ENCODE data around the gene RNU4-1. TPM values are rescaled to one million over a fixed set of nuclear protein-coding genes. Genes with fewer than 3 reads are reported as not detected.

RNU4-1 gene
- total and polyA plus RNA-seq, 8 donors: 1.8 to 3,518 (median 3,185) TPM; not detected in 5

DNA sequence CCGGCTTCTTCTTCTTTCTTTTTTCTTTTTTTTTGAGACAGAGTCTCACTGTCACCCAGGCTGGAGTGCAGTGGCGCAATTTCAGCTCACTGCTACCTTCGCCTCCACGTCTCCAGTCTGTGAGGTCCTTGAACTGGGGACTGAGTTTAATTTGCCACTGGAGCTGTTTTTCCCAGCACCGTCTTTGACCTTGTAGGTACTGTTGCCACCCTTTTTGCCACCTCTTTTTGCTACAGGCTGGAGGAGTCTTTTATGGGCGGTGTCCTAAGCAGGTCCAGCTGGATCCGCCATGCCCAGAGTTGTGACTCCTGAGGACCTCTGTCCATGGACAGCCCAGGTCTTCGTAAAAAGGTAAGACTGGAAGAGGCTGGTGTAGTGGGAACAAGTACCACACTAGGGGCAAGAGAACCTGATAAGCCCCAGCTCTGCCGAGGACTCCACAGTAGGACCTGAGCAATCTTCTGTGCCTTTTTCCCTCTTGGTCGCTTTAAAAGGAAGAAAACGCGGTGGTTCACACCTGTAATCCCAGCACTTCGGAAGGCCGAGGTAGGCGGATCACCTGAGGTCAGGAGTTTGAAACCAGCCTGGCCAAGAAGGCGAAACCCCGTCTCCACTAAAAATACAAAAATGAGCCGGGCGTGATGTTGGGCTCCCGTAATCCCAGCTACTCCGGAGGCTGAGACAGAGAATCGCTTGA lies 2.3 kb downstream of the RNU4-1 start:
- no peaks in the 10 kb centered on the region for H3K36me3 ChIP-seq
- DNase-seq (peak in 3 of 4 donors; percentile 6 to 48 (median 18)), ATAC-seq (peak; percentile 41)
- peaks cover 0 to 17% of the 10 kb centered on the region in 2 donors for H3K4me1 ChIP-seq
- TF ChIP-seq, protein P1, sequence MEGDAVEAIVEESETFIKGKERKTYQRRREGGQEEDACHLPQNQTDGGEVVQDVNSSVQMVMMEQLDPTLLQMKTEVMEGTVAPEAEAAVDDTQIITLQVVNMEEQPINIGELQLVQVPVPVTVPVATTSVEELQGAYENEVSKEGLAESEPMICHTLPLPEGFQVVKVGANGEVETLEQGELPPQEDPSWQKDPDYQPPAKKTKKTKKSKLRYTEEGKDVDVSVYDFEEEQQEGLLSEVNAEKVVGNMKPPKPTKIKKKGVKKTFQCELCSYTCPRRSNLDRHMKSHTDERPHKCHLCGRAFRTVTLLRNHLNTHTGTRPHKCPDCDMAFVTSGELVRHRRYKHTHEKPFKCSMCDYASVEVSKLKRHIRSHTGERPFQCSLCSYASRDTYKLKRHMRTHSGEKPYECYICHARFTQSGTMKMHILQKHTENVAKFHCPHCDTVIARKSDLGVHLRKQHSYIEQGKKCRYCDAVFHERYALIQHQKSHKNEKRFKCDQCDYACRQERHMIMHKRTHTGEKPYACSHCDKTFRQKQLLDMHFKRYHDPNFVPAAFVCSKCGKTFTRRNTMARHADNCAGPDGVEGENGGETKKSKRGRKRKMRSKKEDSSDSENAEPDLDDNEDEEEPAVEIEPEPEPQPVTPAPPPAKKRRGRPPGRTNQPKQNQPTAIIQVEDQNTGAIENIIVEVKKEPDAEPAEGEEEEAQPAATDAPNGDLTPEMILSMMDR (IDR thresholded peaks at IDR 0.05): no peak
- peak overlapping the region in 1 of 2 donors; percentile 10 for H3K4me3 ChIP-seq
- H3K27ac ChIP-seq: peak overlapping the region; percentile 98 to 99
- H3K9me3 ChIP-seq: no peaks in the 10 kb centered on the region
- intact Hi-C loops (cut with DNase I): no loop called here
- no peaks in the 10 kb centered on the region for H3K27me3 ChIP-seq

DNA sequence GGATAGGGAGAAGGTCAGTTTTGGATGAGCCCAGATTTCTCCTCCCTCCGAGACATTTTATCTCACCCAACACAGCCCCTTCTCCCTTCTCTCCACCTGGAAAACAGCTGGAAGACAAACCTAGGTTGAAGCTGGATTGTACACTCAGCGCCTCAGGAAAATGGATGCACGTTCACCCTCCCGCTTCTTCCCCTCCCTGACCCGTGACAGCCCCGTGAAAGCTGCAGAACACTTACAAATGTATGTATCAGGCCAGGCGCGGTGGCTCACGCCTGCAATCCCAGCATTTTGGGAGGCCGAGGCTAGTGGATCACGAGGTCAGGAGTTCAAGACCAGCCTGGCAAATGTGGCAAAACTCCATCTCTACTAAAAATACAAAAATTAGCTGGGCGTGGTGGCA lies 5.5 kb downstream of the RNU4-1 start:
- intact Hi-C loops (cut with DNase I): no loop called here
- H3K9me3 ChIP-seq: no peaks in the 10 kb centered on the region

DNA sequence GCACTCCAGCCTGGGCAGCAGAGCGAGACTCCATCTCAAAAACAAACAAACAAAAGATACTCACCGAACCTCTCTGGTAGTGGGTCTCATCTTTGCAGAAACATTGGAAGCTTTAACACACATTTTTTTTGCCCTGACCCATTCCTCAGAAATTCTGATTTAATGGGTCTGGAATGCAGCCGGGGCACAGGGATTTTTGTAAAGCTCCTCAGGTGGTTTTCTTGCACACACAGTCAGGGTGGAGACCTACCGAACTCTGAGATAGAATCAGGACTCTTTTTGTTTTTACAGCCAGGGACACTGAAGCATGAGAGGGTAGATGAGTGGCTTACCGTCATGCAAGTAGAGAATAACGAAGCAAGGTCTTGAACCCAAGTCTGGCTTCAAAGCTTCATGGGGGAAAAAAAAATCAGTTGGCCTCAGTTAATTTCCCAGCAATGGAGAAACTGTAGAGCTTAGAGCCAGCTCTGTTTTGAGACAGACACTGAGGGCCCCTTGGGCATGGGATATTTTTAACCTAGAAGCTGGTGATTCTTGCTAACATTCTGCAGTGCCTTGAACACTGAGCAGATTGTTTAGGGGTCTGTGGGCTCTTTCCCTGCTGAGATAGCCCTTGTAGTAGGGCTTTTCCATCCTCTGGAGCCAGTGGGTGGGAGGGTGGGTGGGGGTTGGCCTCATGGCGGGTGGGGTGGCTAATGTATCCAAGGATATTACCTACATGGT lies 6.1 kb downstream of the RNU4-1 start:
- no peak for DNase-seq
- no peaks in the 10 kb centered on the region for H3K9me3 ChIP-seq
- H3K27ac ChIP-seq: no peak overlapping the region
- H3K4me3 ChIP-seq: no peak overlapping the region
- ATAC-seq: no peak
- peaks cover 0 to 17% of the 10 kb centered on the region in 2 donors for H3K4me1 ChIP-seq
- TF ChIP-seq, protein P1 (IDR thresholded peaks at IDR 0.05): no peak
- intact Hi-C loops (cut with DNase I): no loop called here
- H3K36me3 ChIP-seq: no peaks in the 10 kb centered on the region
- no peaks in the 10 kb centered on the region for H3K27me3 ChIP-seq

More for the DNA sequence above, 5.5 kb downstream of the RNU4-1 start:
- no peak for DNase-seq
- H3K4me1 ChIP-seq: peaks cover 0 to 17% of the 10 kb centered on the region in 2 donors
- no peaks in the 10 kb centered on the region for H3K27me3 ChIP-seq
- no peak for ATAC-seq
- no peak overlapping the region for H3K27ac ChIP-seq
- no peaks in the 10 kb centered on the region for H3K36me3 ChIP-seq
- H3K4me3 ChIP-seq: no peak overlapping the region
- TF ChIP-seq, protein P1 (IDR thresholded peaks at IDR 0.05): no peak

DNA sequence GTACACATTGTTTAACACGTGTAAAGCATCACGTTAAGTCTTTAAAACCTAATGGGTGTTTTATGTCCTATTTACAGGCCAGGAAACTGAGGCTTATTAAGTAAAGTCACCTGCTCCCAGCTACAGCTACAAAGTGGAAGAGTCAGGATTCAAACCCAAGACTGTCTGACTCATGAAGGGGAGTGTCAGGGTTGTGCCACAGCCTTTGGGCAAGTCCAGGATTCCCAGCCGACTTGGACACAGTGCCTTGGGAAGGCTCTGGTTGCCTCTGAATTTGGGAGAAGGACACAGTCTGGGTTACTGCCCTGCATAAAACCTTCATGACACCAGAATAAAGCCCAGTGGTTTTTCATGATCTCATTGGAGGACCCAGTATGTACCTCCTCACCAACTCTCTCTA lies 8.7 kb downstream of the RNU4-1 start:
- TF ChIP-seq, protein P1 (IDR thresholded peaks at IDR 0.05): no peak
- intact Hi-C loops (cut with DNase I): no loop called here
- no peaks in the 10 kb centered on the region for H3K9me3 ChIP-seq
- H3K36me3 ChIP-seq: no peaks in the 10 kb centered on the region
- H3K4me3 ChIP-seq: no peak overlapping the region
- no peak for DNase-seq
- H3K27me3 ChIP-seq: no peaks in the 10 kb centered on the region
- no peak overlapping the region for H3K27ac ChIP-seq
- no peak for ATAC-seq
- no peaks in the 10 kb centered on the region for H3K4me1 ChIP-seq

GRCh38 chr12:120283318-120283717 lies 9.7 kb downstream of the RNU4-1 start:
- Histone ChIP-seq H3K27ac (no peak overlapping the region), H3K4me3 (no peak overlapping the region), H3K9me3 (no peaks in the 10 kb centered on the region), H3K36me3 (no peaks in the 10 kb centered on the region), H3K4me1 (no peaks in the 10 kb centered on the region), H3K27me3 (no peaks in the 10 kb centered on the region)
- peak; percentile 68 for ATAC-seq
- no peak for DNase-seq
- intact Hi-C loops (cut with DNase I): no loop called here
- TF ChIP-seq, protein P1 (IDR thresholded peaks at IDR 0.05): no peak
